LNCAP (cell line): ENCODE results near the gene LTA4H.

Experiments used
- TF ChIP-seq, protein P1 (sequence below): fragments of 450-650 bp; IDR thresholded peaks from 2 replicates; pipeline ENCODE4 v1.5.1; 2017; ENCODE audit warnings: mild to moderate bottlenecking

LTA4H gene

DNA sequence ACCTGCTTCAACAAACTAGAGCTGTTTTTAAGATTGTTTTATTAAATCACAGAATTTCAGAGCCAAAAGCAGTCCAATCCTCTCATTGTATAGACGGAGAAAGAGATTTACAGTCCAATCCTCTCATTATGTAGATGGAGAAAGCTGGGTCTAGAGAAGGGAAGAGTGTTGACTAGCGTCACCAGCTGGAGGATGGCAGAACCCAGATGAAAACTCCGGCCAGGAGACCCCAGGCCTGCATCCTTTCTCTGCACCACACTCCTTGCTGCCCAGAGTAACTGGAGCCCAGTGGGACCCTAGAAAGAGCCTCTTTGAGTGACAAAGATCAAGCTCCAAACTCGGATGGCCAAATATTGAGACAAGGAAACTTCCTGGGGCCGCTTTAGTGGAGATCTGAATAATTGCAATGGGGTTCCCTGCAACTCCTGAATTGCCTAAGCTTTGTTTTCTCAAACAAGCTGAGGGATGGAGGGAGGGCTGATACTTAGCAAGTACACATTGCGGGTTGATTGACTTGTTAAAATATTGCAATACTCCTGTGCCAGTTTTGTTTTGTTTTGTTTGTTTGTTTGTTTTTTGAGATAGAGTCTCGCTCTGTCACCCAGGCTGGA lies 79.7 kb downstream of the LTA4H start:
- TF ChIP-seq, protein P1, sequence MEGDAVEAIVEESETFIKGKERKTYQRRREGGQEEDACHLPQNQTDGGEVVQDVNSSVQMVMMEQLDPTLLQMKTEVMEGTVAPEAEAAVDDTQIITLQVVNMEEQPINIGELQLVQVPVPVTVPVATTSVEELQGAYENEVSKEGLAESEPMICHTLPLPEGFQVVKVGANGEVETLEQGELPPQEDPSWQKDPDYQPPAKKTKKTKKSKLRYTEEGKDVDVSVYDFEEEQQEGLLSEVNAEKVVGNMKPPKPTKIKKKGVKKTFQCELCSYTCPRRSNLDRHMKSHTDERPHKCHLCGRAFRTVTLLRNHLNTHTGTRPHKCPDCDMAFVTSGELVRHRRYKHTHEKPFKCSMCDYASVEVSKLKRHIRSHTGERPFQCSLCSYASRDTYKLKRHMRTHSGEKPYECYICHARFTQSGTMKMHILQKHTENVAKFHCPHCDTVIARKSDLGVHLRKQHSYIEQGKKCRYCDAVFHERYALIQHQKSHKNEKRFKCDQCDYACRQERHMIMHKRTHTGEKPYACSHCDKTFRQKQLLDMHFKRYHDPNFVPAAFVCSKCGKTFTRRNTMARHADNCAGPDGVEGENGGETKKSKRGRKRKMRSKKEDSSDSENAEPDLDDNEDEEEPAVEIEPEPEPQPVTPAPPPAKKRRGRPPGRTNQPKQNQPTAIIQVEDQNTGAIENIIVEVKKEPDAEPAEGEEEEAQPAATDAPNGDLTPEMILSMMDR: no peak

DNA sequence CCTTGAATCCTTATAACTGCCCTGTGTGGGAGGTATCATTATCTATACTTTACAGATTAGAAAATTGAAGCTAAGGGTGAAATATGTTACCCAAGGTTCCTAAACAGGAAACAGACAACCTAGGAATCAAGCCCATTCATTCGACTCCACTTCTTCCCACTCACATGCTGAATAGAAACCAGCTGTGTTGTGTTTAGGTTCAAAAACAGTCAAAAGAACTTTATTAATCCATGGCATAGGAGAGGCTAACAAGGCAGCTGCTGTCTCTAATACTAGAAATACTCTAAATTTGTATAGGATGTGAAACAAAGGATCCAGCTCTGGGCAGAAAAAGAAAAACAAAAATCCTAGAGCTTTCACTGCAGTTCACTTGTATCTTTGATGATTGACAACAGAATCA lies 82.4 kb downstream of the LTA4H start:
- TF ChIP-seq, protein P1: no peak

DNA sequence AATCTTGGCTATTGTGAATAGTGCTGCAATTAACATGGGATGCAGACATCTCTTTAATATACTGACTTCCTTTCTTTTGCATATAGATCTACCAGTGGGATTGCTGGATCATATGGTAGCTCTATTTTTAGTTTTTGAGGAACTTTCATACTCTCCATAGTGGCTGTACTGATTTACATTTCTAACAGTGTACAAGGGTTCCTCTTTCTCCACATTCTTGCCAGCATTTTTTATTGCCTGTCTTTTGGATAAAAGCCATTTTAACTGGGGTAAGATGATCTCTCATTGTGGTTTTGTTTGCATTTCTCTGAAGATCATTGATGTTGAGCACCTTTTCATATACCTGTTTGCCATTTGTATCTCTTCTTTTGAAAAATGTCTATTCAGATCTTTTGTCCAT lies 83.9 kb downstream of the LTA4H start:
- TF ChIP-seq, protein P1: no peak
